HepG2 (cell line): ENCODE data around the gene RPP14. TPM values are rescaled to one million over a fixed set of nuclear protein-coding genes. Genes with fewer than 3 reads are reported as not detected.

Source experiments
- CENPT ChIP-seq: sonication (generic); formaldehyde crosslinking; IDR thresholded peaks from 2 replicates; pipeline ENCODE4 v1.8.0; 2022; ENCODE audit warnings: low read depth, mild to moderate bottlenecking, moderate library complexity, missing genetic modification reagents
- CHD4 ChIP-seq: fragments of 200-600 bp; sonication (generic); IDR thresholded peaks from 2 replicates; pipeline ENCODE4 v1.7.0; 2017; ENCODE audit warnings: mild to moderate bottlenecking, low read length, borderline replicate concordance
- HNF4G ChIP-seq, 2 experiments: sonication (generic) in 1 of 2; formaldehyde crosslinking in 1 of 2; IDR thresholded peaks; 2 replicates each; pipeline versions ENCODE4 v1.4.0 to v1.6.1; 2011 to 2020; ENCODE audit warnings: borderline replicate concordance in 2 of 2, low read depth in 2 of 2, mild to moderate bottlenecking in 2 of 2, low read length in 1 of 2, missing genetic modification reagents in 1 of 2, moderate library complexity in 1 of 2
- HNRNPUL1 ChIP-seq: fragments of 200-400 bp; formaldehyde crosslinking; IDR thresholded peaks from 2 replicates; pipeline ENCODE4 v1.6.1; 2017; ENCODE audit warnings: low read depth, mild to moderate bottlenecking, low read length, moderate library complexity
- HOXA7 ChIP-seq: sonication (generic); formaldehyde crosslinking; IDR thresholded peaks from 2 replicates; pipeline ENCODE4 v1.8.1; 2022; ENCODE audit warnings: mild to moderate bottlenecking, missing genetic modification reagents, moderate library complexity
- JUND ChIP-seq: sonication (generic); formaldehyde crosslinking; IDR thresholded peaks from 2 replicates; pipeline ENCODE4 v1.8.0; 2022; ENCODE audit warnings: mild to moderate bottlenecking, missing genetic modification reagents
- KDM4B ChIP-seq: sonication (generic); formaldehyde crosslinking; IDR thresholded peaks from 2 replicates; pipeline ENCODE4 v1.4.0; 2020; ENCODE audit warnings: missing genetic modification reagents
- KLF16 ChIP-seq, 2 experiments: sonication (generic) in 1 of 2; formaldehyde crosslinking in 1 of 2; IDR thresholded peaks; 2 replicates each; pipeline versions ENCODE4 v1.6.1 to v1.8.0; 2016 to 2023; ENCODE audit warnings: missing genetic modification reagents in 2 of 2, missing compliant biosample characterization in 1 of 2
- MEIS2 ChIP-seq: sonication (generic); formaldehyde crosslinking; IDR thresholded peaks from 2 replicates; pipeline ENCODE4 v1.9.0; 2021; ENCODE audit warnings: mild to moderate bottlenecking, missing genetic modification reagents
- MLLT10 ChIP-seq: sonication (generic); formaldehyde crosslinking; IDR thresholded peaks from 2 replicates; pipeline ENCODE4 v1.4.0; 2020; ENCODE audit warnings: missing genetic modification reagents
- NFRKB ChIP-seq: fragments of 450-650 bp; IDR thresholded peaks from 2 replicates; pipeline ENCODE4 v1.6.1; 2017
- TP53 ChIP-seq: sonication (generic); formaldehyde crosslinking; conservative IDR thresholded peaks from 2 replicates; pipeline ENCODE4 v1.4.0; 2020; ENCODE audit warnings: missing genetic modification reagents
- YEATS2 ChIP-seq: sonication (generic); formaldehyde crosslinking; IDR thresholded peaks from 2 replicates; pipeline ENCODE4 v1.4.0; 2020; ENCODE audit warnings: missing genetic modification reagents, borderline replicate concordance
- YY1 ChIP-seq: IDR thresholded peaks from 2 replicates; pipeline ENCODE4 v1.6.1; 2011; ENCODE audit warnings: low read length, low read depth, moderate library complexity, mild to moderate bottlenecking; ENCODE audit not compliant: insufficient read depth, insufficient replicate concordance
- ZFP1 ChIP-seq: IDR thresholded peaks from 2 replicates; pipeline ENCODE4 v1.6.1; 2016
- ZNF17 ChIP-seq: sonication (generic); formaldehyde crosslinking; IDR thresholded peaks from 2 replicates; pipeline ENCODE4 v1.5.0; 2020; ENCODE audit warnings: mild to moderate bottlenecking, missing genetic modification reagents
- ZNF180 ChIP-seq: sonication (generic); formaldehyde crosslinking; IDR thresholded peaks from 2 replicates; pipeline ENCODE4 v1.4.0; 2020; ENCODE audit warnings: low read depth, missing genetic modification reagents, borderline replicate concordance
- ZNF20 ChIP-seq: sonication (generic); formaldehyde crosslinking; IDR thresholded peaks from 2 replicates; pipeline ENCODE4 v1.4.0; 2020; ENCODE audit warnings: mild to moderate bottlenecking, moderate library complexity, missing genetic modification reagents
- ZNF337 ChIP-seq: sonication (generic); formaldehyde crosslinking; IDR thresholded peaks from 2 replicates; pipeline ENCODE4 v1.5.1; 2020; ENCODE audit warnings: missing genetic modification reagents, low read depth, mild to moderate bottlenecking, borderline replicate concordance
- ZNF577 ChIP-seq: sonication (generic); formaldehyde crosslinking; IDR thresholded peaks from 2 replicates; pipeline ENCODE4 v1.4.0; 2020; ENCODE audit warnings: mild to moderate bottlenecking, low read depth, missing genetic modification reagents, borderline replicate concordance
- ZNF709 ChIP-seq: sonication (generic); formaldehyde crosslinking; IDR thresholded peaks from 2 replicates; pipeline ENCODE4 v1.5.0; 2020; ENCODE audit warnings: mild to moderate bottlenecking, missing genetic modification reagents
- ZNF790 ChIP-seq: sonication (generic); formaldehyde crosslinking; IDR thresholded peaks from 2 replicates; pipeline ENCODE4 v1.8.0; 2022; ENCODE audit warnings: missing genetic modification reagents, mild to moderate bottlenecking, borderline replicate concordance
- polyA plus RNA-seq, 8 experiments: library from polyadenylated mRNA; depleted of rRNA in 3 of 8; stranded (reverse) in 7 of 8; unstranded in 1 of 8; fragments of >200 nt; fragmentation: Illumina TruSeq in 4 of 8; extraction: Trizol in 4 of 8; gene quantifications; 2 replicates each; pipeline versions ENCODE4 v1.2.1 to v1.2.3, GENCODE V29; 2011 to 2016; ENCODE audit warnings: low read depth in 4 of 8, missing spikeins in 1 of 8, mixed read lengths in 1 of 8; ENCODE audit not compliant: insufficient read depth in 1 of 8
- total RNA-seq, 5 experiments: library from RNA; depleted of rRNA; stranded (reverse); fragments of >200 nt; fragmentation: Illumina TruSeq; extraction: Trizol; gene quantifications; 2 replicates each; pipeline ENCODE4 v1.2.3, GENCODE V29; 2016; ENCODE audit warnings: low read depth in 1 of 5
- TF ChIP-seq, protein P1 (sequence below): sonication (generic); formaldehyde crosslinking; IDR thresholded peaks from 2 replicates; pipeline ENCODE4 v1.4.0; 2020; ENCODE audit warnings: low read depth, missing genetic modification reagents
- TF ChIP-seq, protein P2 (sequence below): sonication (generic); formaldehyde crosslinking; conservative IDR thresholded peaks from 2 replicates; pipeline ENCODE4 v1.5.0; 2020; ENCODE audit warnings: missing genetic modification reagents

The RPP14 gene
- total and polyA plus RNA-seq, 2 of the 13 experiments (the other 11 are each of a cell fraction or from before 2014, with no cell fraction given): 15.4 to 16.2 TPM

GRCh38 chr3:58332575-58333188 is 26.6 kb downstream of the RPP14 start, which contains the start of gene PXK (continued):
- TF ChIP-seq, protein P1, sequence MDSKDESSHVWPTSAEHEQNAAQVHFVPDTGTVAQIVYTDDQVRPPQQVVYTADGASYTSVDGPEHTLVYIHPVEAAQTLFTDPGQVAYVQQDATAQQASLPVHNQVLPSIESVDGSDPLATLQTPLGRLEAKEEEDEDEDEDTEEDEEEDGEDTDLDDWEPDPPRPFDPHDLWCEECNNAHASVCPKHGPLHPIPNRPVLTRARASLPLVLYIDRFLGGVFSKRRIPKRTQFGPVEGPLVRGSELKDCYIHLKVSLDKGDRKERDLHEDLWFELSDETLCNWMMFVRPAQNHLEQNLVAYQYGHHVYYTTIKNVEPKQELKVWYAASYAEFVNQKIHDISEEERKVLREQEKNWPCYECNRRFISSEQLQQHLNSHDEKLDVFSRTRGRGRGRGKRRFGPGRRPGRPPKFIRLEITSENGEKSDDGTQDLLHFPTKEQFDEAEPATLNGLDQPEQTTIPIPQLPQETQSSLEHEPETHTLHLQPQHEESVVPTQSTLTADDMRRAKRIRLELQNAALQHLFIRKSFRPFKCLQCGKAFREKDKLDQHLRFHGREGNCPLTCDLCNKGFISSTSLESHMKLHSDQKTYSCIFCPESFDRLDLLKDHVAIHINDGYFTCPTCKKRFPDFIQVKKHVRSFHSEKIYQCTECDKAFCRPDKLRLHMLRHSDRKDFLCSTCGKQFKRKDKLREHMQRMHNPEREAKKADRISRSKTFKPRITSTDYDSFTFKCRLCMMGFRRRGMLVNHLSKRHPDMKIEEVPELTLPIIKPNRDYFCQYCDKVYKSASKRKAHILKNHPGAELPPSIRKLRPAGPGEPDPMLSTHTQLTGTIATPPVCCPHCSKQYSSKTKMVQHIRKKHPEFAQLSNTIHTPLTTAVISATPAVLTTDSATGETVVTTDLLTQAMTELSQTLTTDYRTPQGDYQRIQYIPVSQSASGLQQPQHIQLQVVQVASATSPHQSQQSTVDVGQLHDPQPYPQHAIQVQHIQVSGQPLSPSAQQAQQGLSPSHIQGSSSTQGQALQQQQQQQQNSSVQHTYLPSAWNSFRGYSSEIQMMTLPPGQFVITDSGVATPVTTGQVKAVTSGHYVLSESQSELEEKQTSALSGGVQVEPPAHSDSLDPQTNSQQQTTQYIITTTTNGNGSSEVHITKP: no peak
- no peak for TF ChIP-seq NFRKB
- TF ChIP-seq ZNF337 (CRISPR knock-in tag): no peak
- TF ChIP-seq YEATS2 (CRISPR knock-in tag): no peak
- peak; percentile 74; the same call in 1 of the 2 replicates for TF ChIP-seq MEIS2 (CRISPR knock-in tag)
- TF ChIP-seq ZNF180 (CRISPR knock-in tag): no peak
- no peak for TF ChIP-seq HNF4G (IDR thresholded peaks at IDR 0.05; ENCODE audit: borderline replicate concordance, low read depth, low read length)
- TF ChIP-seq HNF4G (CRISPR knock-in tag; IDR thresholded peaks at IDR 0.05; ENCODE audit: borderline replicate concordance, low read depth): peak; percentile 51; the same call in 1 of the 2 replicates
- TF ChIP-seq ZNF17: no peak
- TF ChIP-seq, protein P2, sequence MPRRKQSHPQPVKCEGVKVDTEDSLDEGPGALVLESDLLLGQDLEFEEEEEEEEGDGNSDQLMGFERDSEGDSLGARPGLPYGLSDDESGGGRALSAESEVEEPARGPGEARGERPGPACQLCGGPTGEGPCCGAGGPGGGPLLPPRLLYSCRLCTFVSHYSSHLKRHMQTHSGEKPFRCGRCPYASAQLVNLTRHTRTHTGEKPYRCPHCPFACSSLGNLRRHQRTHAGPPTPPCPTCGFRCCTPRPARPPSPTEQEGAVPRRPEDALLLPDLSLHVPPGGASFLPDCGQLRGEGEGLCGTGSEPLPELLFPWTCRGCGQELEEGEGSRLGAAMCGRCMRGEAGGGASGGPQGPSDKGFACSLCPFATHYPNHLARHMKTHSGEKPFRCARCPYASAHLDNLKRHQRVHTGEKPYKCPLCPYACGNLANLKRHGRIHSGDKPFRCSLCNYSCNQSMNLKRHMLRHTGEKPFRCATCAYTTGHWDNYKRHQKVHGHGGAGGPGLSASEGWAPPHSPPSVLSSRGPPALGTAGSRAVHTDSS (CRISPR knock-in tag): no peak
- no peak for TF ChIP-seq KLF16 (CRISPR knock-in tag; IDR thresholded peaks at IDR 0.05)
- no peak for TF ChIP-seq ZNF577 (CRISPR knock-in tag)
- TF ChIP-seq HOXA7 (CRISPR knock-in tag): no peak
- peak; percentile 76 for TF ChIP-seq YY1
- TF ChIP-seq ZNF709 (CRISPR knock-in tag): peak; percentile 66; the same call in 1 of the 2 replicates
- no peak for TF ChIP-seq KDM4B (CRISPR knock-in tag)
- no peak for TF ChIP-seq ZFP1 (CRISPR knock-in tag)
- TF ChIP-seq CHD4: no peak
- TF ChIP-seq CENPT (CRISPR knock-in tag): peak; percentile 59; the same call in 1 of the 2 replicates
- TF ChIP-seq JUND (CRISPR knock-in tag): no peak
- no peak for TF ChIP-seq HNRNPUL1
- TF ChIP-seq ZNF790 (CRISPR knock-in tag): peak; percentile 47; the same call in 1 of the 2 replicates
- no peak for TF ChIP-seq TP53 (CRISPR knock-in tag)
- no peak for TF ChIP-seq MLLT10
- TF ChIP-seq ZNF20 (CRISPR knock-in tag): no peak
